GM21529 (cell line): ENCODE results near the gene RGS19.
A peak's percentile ranks its signal among the peaks of the same experiment; 100 is the strongest.

ENCODE experiments used
- ATAC-seq: cut with Tn5 transposase; IDR thresholded peaks from one replicate; pipeline ENCODE4 v1.9.1; 2021; ENCODE audit not compliant: unreplicated experiment

RGS19 gene

GRCh38 chr20:64077876-64078551, 1.3 kb downstream of the RGS19 start:
- no peak for ATAC-seq

- no peak for ATAC-seq
Observed at GRCh38 chr20:64077541-64077875, 1.8 kb downstream of the RGS19 start.

GRCh38 chr20:64077094-64077493, 2.2 kb downstream of the RGS19 start:
- ATAC-seq: peak; percentile 24

DNA sequence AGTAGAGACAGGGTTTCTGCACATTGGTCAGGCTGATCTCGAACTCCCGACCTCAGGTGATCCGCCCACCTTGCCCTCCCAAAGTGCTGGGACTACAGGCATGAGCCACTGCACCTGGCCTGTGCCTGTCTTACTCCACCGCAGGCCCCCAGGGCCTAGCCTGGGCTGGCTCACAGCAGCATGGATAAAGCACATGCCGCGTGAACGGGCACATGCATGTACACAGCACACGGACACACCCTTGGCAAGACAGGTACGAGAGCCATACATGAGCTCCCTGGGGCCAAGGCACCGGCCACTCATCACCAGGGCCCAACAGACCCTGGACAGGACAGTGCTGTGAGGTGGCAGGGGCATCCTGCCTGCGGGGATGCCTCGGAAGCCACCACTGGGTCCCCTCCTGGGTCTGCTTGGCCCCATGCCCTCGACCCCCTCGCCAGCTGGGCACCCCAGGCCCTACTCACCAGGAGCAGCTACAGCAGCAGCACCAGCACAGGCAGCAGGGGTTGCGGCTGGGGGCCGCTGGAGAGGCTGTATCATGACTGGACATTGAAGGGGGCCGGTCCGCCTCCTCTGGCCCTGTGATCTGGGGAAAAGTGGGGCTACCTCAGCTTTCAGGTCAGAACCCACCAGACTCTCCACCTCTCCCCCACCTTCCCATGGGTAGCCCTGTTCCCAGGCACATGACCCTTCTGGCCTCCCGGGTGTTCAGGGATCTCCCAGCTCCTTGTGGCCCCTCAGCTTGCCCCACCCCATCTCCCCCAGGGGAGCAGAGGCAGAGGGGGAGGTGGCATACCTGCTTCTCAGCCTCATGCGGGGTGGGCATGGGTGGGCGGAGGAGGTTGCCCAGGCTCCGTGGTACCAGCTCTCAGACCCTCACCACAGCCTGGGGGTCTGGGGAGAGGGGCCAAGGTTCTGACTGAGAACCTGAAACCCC, 3.0 kb downstream of the RGS19 start:
- no peak for ATAC-seq

- no peak for ATAC-seq
Observed at GRCh38 chr20:64075556-64075955, 3.8 kb downstream of the RGS19 start.

DNA sequence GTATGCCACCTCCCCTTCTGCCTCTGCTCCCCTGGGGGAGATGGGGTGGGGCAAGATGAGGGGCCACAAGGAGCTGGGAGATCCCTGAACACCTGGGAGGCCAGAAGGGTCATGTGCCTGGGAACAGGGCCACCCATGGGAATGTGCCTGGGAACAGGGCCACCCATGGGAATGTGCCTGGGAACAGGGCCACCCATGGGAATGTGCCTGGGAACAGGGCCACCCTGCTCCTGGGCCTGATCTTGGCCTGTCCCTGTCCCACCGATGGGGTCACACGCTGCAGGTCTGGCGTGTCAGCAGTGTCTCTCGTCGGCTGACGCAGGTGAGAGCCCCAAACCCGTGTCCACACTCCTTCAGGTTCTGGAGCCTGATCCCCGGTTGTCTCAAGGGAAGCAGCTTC, 4.4 kb downstream of the RGS19 start:
- no peak for ATAC-seq

DNA sequence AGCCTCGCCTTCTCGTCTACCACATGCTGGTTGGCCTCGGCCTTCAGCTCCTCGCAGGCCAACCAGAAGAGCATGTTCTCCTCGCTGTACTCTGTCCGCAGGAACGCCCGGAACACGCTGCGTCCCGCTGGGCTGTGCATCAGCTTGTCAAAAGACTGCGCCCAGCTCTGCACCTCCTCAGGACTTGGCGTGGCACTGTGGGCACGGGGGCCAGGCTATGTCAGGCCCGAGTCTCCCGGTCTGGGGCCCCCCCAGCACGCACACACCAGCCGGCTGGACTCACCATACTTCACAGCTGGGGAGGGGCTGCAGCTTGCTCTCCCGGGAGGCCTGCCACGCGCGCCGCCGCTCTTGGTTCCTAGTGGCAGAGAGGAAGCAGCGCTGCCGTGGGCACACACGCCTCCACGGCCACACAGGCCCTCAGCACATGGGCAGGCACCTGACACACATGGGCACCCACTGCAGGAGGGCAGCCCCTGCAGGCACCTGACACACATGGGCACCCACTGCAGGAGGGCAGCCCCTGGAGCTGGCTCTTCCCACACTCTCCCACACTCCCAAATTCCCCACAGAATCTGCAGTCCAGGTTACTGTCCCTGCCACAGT, 5.0 kb downstream of the RGS19 start:
- ATAC-seq: no peak

- ATAC-seq: no peak
Observed at GRCh38 chr20:64073476-64074183, 5.7 kb downstream of the RGS19 start.

DNA sequence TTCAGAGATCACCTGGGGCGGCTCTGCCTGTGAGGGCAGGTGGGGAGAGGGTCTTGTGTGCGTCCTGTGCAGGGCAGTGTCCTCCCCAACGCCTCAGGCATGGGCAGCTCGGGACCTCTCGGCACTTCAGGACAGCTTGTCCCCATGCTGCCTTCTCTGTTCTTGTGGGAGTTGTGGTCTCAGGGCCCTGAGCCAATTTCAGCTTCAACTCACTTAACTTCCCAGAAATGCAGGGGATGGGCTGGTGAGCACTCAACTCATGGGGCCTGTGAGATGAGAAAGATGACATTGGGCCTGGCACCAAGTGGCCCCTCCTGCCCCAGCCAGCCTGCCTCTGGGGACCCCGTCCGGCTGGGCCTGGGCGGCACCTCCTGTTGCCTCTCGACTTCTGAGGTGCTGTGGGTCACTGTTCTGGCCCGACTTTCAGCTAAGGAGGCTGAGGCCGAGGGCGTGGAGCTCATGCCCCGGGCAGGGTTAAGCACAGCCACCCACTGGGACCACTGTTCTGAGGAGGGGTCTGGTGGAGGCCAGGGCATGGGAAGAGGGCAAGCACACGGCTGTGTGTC, 6.7 kb downstream of the RGS19 start:
- ATAC-seq: no peak

GRCh38 chr20:64071341-64072332, 7.7 kb downstream of the RGS19 start:
- no peak for ATAC-seq

DNA sequence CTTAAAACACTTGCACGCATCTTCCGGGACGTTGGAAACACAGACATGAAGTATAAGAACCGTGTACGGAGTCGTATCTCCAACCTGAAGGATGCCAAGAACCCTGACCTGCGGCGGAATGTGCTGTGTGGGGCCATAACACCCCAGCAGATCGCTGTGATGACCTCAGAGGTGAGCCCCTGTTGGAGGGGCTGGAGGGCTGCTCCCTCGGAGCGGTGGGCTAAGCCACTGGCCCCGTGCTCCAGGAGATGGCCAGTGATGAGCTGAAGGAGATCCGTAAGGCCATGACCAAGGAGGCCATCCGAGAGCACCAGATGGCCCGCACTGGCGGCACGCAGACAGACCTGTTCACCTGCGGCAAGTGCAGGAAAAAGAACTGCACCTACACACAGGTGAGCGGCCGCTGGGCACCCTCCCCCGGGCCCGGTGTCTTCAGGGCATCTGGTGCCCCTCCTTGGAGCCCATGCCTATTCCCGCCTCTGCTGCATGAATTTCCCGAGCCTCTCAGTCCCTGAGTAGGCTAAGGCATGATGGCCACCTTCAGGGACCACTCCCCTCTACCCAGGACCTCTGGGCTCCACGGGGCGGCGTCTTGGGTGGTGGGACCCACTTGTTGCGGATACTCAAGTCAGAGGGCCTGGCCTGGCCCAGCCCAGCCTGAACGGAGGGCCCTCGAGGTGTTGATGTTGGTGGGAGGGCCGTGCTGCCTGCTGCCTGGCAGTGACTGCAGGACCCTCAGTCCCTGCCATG, 8.9 kb downstream of the RGS19 start:
- ATAC-seq: no peak

DNA sequence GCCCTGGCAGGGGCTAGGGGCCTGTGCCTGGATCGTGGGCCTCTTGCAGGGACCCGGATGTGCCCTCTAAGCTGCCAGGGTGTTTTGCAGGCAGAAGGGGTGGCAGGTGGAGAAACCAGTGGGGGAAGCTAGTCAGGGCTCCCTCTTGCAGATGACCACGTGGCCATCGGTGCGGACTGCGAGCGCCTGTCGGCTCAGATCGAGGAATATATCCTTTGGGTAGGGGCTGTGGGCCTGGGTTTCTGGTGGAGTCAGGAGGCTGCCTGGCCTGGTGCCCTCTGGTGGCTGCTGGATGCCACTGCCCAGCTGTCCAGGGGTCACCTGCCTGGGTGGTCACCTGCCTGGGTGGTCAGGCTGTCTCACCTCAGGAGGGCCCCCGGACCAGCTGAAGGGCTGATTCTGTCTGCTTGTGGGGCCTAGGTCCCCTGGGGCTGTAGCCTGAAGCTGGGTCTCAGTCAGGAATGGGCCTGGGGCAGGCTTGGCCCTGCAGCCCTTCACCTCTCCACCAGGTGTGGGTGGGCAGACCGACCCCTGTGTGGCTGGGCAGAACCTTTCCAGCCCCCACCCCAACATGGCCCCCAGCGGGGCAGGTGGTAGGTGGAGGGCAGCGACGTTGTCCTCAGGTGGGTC, 9.6 kb downstream of the RGS19 start:
- ATAC-seq: no peak

- no peak for ATAC-seq
Observed at GRCh38 chr20:64069209-64069613, 10.1 kb downstream of the RGS19 start.

- no peak for ATAC-seq
Observed at GRCh38 chr20:64068386-64069208, 10.7 kb downstream of the RGS19 start.

GRCh38 chr20:64067733-64068307, 11.5 kb downstream of the RGS19 start:
- no peak for ATAC-seq

DNA sequence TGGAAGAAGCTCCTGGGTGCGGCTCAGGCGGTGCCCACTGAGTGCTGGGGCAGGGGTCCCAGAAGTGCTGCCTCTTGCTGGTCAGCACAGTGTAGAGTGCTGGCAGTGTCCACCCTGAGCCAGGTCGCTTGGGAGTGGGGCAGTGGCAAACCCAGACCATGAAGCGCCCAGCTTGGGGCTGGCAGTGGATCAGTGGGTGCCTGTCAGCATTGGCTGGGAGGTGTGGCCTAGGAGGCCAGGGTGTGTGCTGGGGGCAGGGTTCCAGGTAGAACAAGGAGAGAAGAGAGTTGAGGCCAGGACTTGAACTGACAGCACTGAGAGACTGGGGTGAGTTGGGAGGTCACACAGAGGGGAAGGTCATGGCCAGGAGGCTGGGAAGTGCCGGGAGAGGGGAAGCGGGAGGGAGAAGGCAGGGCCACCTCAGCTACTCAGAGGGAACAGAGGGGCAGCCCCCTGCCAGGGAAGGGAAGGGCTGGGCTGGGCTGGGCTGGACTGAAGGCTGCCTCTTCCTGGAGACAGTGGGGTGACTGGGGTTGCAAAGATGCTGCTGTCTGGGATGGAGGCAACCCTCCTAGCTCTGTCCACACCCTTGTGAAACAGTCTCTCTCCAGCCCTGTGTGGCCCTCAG, 12.2 kb downstream of the RGS19 start:
- no peak for ATAC-seq

- ATAC-seq: peak; percentile 47
Observed at GRCh38 chr20:64065974-64066343, 13.4 kb downstream of the RGS19 start.
